Activated T-cell treated with anti-CD3 and anti-CD28 coated beads for 4 hours (primary cell): ENCODE results near the gene FBXW5.

Experiments used
- DNase-seq: peaks from one replicate; pipeline ENCODE4 v3.0.0-alpha.2; 2020

Gene FBXW5

DNA sequence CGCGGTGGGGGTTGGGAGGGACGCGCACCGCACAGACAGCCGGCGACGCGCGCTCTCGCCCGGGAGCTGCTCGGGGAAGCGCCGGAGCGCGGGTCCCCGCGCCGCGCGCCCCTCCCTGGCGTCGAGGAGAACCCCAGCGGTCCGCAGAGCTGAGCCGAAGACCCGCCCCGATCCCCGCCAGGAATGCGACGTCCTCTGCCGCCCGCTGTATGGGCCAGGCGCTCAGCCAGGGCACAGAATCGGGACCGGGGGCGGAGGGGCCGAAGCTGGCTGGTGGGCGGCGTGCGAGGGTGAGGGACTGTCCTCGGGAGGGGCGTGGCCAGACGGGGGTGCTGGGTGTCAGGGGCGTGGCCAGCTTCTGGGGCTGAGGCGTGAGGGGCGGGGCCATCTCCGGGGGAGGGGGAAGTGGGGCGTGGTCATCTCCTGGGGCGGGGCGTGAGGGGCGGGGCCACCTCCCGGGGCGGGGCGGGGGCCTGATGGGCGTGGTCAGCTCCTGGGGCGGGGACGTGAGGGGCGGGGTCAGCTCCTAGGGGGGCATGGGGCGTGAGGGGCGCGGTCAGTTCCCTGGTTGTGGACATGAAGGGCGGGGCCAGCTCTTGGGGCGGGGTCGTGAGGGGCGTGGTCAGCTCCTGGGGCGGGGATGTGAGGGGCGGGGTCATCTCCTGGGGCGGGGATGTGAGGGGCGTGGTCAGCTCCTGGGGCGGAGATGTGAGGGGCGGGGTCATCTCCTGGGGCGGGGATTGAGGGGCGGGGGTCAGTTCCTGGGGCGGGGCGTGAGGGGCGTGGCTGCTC, 33.7 kb upstream of the FBXW5 start:
- DNase-seq = peak; percentile 52

GRCh38 chr9:136977649-136978072, 33.1 kb upstream of the FBXW5 start:
- no peak for DNase-seq

- DNase-seq = no peak
These were observed 32.7 kb upstream of the FBXW5 start, which contains the start of gene PTGDS for GRCh38 chr9:136977223-136977622. Gene PTGDS, plus strand, starts transcription at chr9:136977504. Its CDS starts 75 bp downstream, at chr9:136977579.

DNA sequence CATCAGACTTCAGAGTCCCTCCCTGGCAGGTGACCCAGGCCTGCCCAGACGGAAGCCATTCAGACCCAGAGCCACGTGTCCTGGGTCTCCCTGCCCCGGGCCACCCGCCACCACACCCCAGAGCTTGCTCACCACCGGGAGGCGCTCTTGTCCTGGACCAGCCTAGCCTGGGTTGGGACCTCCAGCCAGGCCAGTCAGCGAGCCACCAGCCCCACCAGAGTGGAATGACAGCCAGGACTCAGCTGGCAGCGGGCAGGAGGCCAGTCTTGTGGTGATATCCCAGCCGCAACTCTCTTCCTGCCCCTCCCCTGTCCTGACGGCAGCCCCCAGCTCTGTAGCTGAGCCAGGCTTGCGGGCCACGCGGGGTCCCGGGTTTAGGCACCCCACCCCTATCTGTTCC, 31.1 kb upstream of the FBXW5 start:
- DNase-seq = no peak

DNA sequence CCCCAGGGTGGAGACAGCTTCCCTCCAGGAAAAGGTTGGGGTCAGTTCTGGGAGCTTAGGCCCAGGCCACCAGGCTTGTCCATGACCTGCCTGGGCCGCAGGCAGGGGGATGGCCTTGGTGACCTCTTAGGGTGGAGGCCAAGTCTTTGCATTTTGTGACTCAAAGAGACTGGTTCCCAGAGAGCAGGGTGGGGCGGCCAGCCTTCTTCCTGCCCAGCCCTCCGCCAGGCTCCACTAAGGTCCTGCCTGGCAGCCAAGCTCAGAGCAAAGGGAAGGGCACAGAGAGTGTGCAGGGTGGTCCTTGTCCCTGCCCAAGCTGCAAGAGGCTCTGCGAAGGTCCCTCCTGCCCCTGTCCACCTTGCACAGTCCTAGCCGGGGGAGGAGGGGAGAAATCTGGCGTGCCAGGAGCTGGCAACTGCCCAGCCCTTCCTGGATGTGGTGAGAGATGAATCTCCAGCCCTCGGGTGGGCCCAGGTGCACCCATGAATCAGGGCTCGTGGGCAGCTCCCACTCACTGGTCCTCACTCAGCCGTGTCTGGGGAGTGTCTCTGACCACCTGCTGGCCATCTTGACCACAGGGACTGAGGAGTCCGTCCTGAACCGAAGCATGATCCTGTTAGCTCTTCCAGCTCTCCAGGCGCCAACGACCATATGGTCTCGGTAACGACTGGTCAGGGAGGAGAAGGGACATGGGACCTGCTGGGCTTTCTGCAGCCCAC, 30.4 kb upstream of the FBXW5 start:
- no peak for DNase-seq

- DNase-seq = no peak
These were observed 29.4 kb upstream of the FBXW5 start for GRCh38 chr9:136973618-136974617.

- no peak for DNase-seq
These were observed 28.2 kb upstream of the FBXW5 start for GRCh38 chr9:136972743-136973142.

DNA sequence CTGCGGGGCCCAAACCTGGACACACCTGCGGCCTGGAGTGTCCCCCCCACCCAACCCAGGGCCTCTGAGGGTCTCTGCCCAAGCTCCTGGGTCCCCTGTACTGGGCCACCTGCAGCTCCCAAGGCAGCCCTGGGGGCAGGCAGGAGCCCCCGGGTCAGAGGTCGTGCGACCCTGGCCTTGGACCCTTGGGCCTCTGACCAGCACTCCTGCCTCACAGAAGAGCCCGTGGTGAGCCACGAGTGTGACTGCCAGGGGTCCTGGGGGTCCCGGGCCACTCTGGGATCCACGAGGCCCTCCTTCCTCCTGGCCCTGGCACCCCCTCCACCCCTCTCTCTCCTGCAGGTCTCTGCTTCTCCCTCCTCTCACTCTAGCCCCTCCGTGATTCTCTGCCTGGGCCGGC, 27.8 kb upstream of the FBXW5 start:
- no peak for DNase-seq

GRCh38 chr9:136971746-136972145, 27.2 kb upstream of the FBXW5 start:
- DNase-seq = no peak

DNA sequence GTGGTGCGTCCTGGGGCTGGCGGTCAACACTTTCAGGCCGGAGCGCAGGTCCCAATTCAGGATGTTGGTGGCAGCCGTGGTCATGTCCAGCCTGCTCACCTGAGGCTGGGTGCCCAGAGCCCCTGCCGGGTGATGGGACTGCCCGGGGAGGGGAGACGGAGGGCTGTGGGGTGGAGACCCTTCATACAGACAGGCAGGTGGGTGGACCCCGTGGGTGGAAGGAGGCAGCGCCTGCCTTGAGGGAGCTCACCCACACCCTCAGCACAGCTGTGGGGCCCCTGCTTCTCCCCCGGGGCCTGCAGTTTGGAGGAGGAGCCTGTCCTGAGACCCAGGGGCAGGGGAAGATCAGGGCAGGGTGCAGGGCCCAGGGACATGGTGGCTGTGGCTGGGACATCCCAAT, 25.8 kb upstream of the FBXW5 start:
- no peak for DNase-seq

DNA sequence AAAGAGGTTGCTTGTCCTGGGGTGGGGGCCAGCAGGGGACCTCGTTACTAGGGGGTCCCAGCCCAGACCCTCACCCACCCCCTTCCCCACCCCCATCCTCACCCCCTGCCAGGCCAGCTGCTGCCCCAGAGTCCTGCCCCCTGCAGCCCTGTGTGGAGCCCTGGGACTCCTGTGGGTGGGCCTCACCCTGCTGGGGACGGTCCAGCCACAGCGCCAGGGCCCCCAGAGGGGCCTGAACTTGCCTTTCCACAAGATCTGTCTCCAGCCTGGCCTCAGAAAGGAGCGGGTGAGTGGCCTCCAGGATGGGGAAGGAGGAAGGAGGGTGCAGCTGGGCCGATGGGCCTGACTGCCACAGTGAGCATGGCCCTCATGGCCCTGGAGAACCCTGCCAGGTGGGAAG, 25.2 kb upstream of the FBXW5 start:
- DNase-seq = no peak

- DNase-seq = no peak
These were observed 24.6 kb upstream of the FBXW5 start for GRCh38 chr9:136969150-136969549.

DNA sequence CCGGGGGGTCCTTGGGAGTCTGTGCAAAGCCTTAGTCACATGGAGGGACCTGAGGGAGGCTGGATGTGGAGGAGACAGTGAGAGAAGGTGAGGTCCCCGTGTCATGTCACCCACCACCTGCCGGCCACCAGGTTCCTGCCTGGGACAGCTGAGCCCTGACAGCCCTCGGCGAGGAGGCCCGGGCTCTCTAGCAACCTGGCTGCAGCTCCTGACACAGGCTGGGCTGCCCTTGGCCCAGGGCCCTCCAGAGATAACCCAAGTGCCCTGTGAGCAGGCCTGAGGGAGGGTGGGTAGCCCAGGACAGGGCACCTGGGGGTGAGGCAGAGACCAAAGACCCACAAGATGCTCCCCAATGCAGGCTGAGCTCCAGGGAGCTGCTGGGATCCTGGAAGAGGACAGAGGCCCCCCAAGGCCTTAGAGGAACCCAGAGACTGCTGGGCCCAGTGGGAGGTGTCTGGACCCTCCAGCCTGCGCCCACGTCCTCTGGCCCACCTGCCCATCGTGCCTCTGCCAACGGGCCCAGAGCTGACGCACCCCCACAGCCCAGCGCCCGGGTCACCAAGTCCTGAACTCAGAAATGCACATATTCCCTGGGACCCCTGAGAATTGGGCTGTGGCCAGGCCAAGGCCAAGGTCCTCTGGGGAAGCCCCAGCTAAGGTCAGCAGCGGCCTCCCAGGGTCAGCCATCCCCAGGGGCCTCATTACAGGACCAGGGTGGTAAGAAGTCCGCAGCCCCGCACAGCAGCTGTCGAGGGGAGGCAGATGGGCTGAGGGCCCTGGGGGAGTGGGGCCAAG, 24.0 kb upstream of the FBXW5 start:
- DNase-seq = no peak

GRCh38 chr9:136965771-136966484, 21.4 kb upstream of the FBXW5 start:
- DNase-seq = no peak

- DNase-seq = no peak
These were observed 20.4 kb upstream of the FBXW5 start for GRCh38 chr9:136964833-136965422.

DNA sequence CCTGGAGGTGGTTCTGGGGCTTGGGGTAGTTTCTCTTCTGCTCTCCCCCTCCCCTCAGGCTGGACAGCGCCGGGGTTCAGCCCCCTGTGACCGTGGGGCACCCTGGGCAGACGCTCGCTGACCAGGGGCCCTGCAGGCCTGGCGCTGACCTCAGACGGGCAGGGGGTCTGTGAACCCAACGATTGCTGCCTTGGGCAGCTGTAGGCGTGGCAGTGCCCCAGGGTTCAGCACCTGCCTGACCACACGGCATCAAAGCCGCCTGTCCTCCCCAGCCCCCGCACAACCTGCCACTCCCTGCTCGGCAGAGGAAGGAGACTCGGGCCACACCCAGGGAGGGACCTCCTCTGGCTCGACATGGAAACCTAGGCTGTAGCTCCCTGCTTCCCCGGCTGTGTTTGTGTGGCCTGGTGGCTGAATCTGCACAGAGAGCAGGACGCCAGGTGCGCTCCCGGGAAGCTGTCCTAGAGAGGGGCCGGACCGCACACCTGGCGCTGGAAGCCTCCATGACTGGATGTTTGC, 19.7 kb upstream of the FBXW5 start:
- no peak for DNase-seq

DNA sequence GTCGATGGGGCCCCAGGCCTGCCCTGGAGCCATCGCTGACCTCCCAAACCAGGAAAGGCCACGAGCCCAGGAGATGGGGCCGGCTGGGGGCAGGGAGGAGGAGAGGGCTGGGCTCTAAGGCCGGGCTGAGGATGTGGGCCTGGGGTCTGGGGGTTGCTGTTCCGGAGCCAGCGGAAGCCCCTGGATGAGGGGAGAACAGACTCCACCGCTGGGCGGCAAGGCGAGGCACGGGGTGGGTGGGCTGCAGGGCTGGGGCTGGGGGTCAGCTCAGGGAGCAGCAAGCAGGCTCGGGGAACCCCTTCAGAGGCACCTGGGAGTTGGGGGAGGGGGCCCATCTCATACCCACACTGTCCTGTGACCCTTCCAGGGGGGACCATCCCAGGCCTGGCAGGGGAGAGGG, 19.2 kb upstream of the FBXW5 start:
- no peak for DNase-seq

GRCh38 chr9:136963341-136963740, 18.8 kb upstream of the FBXW5 start:
- DNase-seq = no peak

DNA sequence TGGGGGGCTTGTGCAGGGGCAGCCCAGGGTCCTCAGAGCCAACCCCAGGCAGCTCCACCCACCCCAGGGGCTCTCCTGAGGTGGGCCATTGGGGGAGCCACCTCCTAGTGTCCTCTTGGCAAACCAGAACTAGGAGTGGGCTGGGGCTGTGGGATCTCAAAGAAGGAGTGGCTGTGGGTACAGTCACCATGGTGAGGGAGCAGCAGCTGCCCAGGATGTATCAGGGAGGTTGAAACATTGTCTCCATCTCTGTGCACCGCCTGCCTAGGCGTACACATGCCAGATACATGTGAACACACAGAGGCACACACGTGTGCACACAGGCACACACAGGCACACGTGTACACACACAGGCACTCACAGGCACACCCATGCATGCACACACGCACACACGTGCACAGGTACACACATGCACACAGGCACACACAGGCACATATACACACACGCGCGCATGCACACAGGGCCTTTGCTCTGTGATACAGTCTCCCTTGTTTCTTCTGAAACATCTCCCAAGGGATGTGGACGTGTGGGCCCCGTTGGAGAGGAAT, 18.2 kb upstream of the FBXW5 start:
- no peak for DNase-seq

DNA sequence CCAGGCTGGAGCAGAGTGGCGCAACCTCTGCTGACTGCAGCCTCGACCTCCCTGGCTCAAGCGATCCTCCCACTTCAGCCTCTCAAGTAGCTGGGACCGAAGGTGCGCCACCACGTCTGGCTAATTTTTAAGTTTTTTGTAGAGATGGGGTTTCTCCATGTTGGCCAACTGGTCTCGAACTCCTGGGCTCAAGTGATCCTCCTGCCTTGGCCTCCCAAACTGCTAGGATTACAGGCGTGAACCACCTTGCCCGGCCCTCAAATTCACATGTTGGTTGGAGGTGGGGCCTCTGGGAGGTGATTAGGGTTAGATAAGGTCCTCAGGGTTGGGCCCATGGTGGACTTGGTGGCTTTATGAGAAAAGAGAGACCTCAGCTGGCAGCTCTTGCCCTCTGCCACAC, 17.6 kb upstream of the FBXW5 start:
- no peak for DNase-seq
